Endometrial microvascular endothelial cells (primary cell): ENCODE data around the gene RAB17. TPM values are rescaled to one million over a fixed set of nuclear protein-coding genes. Genes with fewer than 3 reads are reported as not detected.

Source experiments
- in situ Hi-C: cut with HindIII; loops from 2 replicates; pipeline ENCODE4 v1.10.0; 2017; ENCODE audit warnings: low sequenced_read_pairs, low pct_unique_long_range_greater_than_20kb; ENCODE audit errors: inconsistent ontology term
- total RNA-seq: library from RNA; depleted of rRNA; stranded (reverse); fragments of >200 nt; gene quantifications from one replicate; pipeline ENCODE4 v1.2.3, GENCODE V29; 2015; ENCODE audit errors: inconsistent ontology term

RAB17 gene
- total RNA-seq, 1 donor from 2014 or later, result not detected

DNA sequence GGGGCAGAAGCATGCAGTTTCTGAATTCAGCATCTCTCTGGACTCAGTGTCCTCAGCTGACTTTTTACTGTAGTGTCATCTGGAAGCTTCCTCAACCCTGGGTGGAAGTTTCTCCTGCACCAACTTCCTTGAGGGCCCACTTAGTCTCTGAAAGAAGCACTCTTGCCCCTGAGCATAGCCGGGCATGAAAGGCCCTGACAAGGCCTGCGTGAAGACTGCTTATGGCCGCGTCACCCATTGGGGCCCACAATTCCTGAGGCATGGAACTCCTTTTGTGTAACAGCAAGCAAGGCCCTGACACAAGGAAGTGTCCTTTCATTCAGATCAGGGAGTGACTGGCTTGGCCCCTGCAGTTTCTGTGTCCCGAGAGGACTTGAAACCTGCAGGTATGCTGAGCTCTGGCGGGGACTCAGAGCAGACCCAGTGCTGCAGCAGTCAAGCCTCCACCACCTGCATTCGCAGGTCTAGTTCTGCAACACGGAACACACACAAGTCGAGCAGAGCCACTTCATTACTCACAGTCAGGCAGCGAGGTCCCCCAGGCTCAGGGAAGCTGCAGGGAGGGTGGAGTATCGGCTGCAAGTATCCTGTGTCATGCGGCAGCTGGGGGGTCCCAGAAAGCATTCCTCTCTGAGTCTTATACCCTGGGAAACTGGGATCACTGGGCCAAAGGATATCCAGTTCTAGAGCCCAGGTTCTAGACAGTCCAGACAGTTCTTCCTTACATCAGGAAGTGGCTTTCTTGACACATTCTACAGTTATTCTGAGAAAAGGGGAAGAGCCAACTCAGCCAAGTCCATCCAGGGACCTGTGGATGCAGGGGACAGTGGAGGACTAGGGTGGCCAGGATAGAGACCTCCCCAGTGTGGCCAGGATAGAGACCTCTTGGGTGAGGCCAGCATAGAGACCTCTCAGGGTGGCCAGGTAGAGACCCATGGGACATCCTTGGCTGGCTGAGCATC is 59.8 kb downstream of the RAB17 start:
- in situ Hi-C loops, result no loop called here

GRCh38 chr2:237529452-237530402 is 60.8 kb downstream of the RAB17 start:
- in situ Hi-C loops, result no loop called here

GRCh38 chr2:237527766-237528165 is 62.8 kb downstream of the RAB17 start:
- in situ Hi-C loops, result no loop called here

- in situ Hi-C loops, result no loop called here
Observed at GRCh38 chr2:237527233-237527632, 63.3 kb downstream of the RAB17 start.

DNA sequence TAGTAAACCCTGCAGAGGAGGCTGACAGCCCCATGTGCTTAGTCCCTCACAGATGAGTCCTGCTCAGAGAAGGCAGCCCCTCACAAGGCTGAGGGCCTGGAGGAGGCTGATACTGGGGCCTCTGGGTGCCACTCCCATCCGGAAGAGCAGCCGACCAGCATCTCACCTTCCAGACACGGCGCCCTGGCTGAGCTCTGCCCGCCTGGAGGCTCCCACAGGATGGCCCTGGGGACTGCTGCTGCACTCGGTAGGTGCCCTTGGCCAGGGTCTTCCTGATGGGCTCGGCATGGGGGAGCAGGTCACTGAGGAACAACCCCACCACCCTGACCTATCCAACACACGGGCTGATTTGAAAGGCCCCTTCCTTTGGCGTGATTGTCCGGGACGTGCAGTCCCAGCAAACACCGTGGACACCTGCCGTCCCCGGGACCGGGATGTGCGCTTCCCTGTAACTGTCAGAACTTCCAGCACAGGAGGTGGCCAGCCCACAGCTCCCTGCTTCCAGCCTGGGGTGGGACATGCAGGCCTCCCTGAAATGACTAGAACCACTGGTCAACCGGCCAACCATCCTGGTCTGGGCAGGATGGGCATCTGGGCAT is 64.9 kb downstream of the RAB17 start:
- in situ Hi-C loops, result no loop called here

DNA sequence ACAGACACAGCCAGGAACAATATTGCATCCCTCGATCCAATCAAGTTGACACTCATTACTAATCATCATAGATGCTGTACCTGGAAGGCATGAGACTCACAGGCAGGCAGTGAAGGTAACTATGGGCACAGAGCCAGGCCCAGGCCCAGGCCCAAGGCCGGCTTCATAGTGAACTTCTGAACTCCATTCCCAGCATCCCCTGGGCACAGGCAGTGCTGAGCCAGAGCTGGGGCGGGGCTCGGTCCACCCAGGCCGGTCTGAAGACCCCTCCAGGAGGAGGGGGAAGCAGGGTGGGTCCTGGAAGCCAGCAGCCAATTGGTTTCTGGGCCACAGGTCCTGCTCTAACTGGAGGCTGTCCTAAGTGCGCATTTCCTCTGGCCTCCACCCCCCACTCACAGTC is 65.9 kb downstream of the RAB17 start:
- in situ Hi-C loops, result no loop called here

Other genes starting within 250 kb of the RAB17 start
- 36.1 TPM for gene COL6A3, start 176.6 kb downstream of the RAB17 start, total RNA-seq
- gene MLPH, start 103.5 kb downstream of the RAB17 start, total RNA-seq, result 1.5 TPM
- not detected for gene PRLH, start 24.2 kb downstream of the RAB17 start, total RNA-seq
- 119 TPM for gene LRRFIP1, start 36.9 kb upstream of the RAB17 start, total RNA-seq
- gene RBM44, start 208.0 kb upstream of the RAB17 start, total RNA-seq, result 0.09 TPM